ENCODE data around the gene CBFA2T2.

GRCh38 chr20:33648396-33649004 is 158.6 kb downstream of the CBFA2T2 start:
- TF ChIP-seq CTCF (conservative IDR thresholded peaks at IDR 0.05; ENCODE audit: low read depth, low read length) (no peak), SMC3 (IDR thresholded peaks at IDR 0.05; ENCODE audit: low read depth, low read length) (no peak), NFE2L2 (IDR thresholded peaks at IDR 0.05; ENCODE audit: low read depth, low read length) (no peak), CEBPB (IDR thresholded peaks at IDR 0.05; ENCODE audit: low read depth, low read length) (no peak), MAFK (IDR thresholded peaks at IDR 0.05; ENCODE audit: low read depth, low read length) (no peak), FOS (IDR thresholded peaks at IDR 0.05; ENCODE audit: low read depth, low read length) (no peak), POLR2A (IDR thresholded peaks at IDR 0.05; ENCODE audit: low read depth, low read length) (no peak), RFX5 (IDR thresholded peaks at IDR 0.05; ENCODE audit: low read depth, low read length) (no peak), ELK1 (IDR thresholded peaks at IDR 0.05; ENCODE audit: borderline replicate concordance, low read depth, low read length) (no peak), RAD21 (IDR thresholded peaks at IDR 0.05; ENCODE audit: low read length) (no peak), BHLHE40 (IDR thresholded peaks at IDR 0.05; ENCODE audit: low read depth, low read length) (no peak), MXI1 (IDR thresholded peaks at IDR 0.05; ENCODE audit: borderline replicate concordance, low read depth, low read length) (no peak), CHD1 (IDR thresholded peaks at IDR 0.05; ENCODE audit: low read depth, low read length) (no peak), RCOR1 (IDR thresholded peaks at IDR 0.05; ENCODE audit: insufficient replicate concordance, low read length) (no peak)

Data from IMR-90 (cell line).